Breast epithelium (tissue), 3 donors: ENCODE data around the gene LRRC32.

Experiments
- CTCF ChIP-seq, 3 donors: fragments of 450-650 bp; IDR thresholded peaks; one replicate each; pipeline ENCODE4 v1.5.1; 2016 to 2017; ENCODE audit warnings: antibody characterized with exemption in 3 of 3, mild to moderate bottlenecking in 3 of 3, moderate library complexity in 3 of 3
- POLR2A ChIP-seq: fragments of 450-650 bp; IDR thresholded peaks from one replicate; pipeline ENCODE4 v1.6.1; 2016; ENCODE audit warnings: antibody characterized with exemption, mild to moderate bottlenecking, moderate library complexity

GRCh38 chr11:76686261-76687079 is 15.9 kb upstream of the LRRC32 start:
- no peak for TF ChIP-seq CTCF (IDR thresholded peaks at IDR 0.05)
- TF ChIP-seq POLR2A: no peak
